ENCODE data around the gene LNPEP. TPM values are rescaled to one million over a fixed set of nuclear protein-coding genes. Genes with fewer than 3 reads are reported as not detected.

LNPEP gene
- total RNA-seq, 2 experiments from 2014 or later = 45.8 to 46.7 TPM

DNA sequence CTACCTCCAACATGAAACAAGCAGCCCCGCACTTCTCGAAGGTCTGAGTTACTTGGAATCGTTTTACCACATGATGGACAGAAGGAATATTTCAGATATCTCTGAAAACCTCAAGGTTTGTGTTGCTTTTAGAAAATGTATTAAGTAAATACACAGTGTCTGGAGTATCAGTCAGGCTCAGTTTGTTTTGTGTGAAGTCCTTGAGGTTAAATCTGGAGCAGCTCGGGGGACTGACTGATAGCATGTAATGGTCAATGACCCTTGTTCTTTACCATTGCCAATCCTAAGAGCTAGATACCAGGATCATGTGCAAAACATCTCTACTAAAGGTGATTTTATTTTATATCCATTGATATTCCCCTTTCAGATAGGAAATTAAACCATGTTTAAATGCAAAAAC is 26.9 kb upstream of the LNPEP start:
- no peak overlapping the region for H3K27ac Mint-ChIP-seq
- H3K36me3 Mint-ChIP-seq (ENCODE audit: low read depth) = peaks cover 45% of the 10 kb centered on the region
- intact Hi-C loops (cut with DNase I, micrococcal nuclease) = no loop called here
- POLR2A ChIA-PET = interaction anchor here (0.6 to 0.7 kb wide), 2 partner anchors 52 to 132 kb away, joined by 3 read pairs; no protein-coding TSS in a partner anchor
- H3K4me1 Mint-ChIP-seq = peaks cover 3% of the 10 kb centered on the region
- no peak overlapping the region for H3K4me3 Mint-ChIP-seq
- DNase-seq = no peak
- ATAC-seq = no peak
- CTCF ChIA-PET = interaction anchor here (0.6 to 0.7 kb wide), 2 partner anchors 20 to 1440 kb away, joined by 3 to 4 read pairs; no protein-coding TSS in a partner anchor
- no peaks in the 10 kb centered on the region for H3K9me3 Mint-ChIP-seq (ENCODE audit: low read depth)
- no peaks in the 10 kb centered on the region for H3K27me3 Mint-ChIP-seq

DNA sequence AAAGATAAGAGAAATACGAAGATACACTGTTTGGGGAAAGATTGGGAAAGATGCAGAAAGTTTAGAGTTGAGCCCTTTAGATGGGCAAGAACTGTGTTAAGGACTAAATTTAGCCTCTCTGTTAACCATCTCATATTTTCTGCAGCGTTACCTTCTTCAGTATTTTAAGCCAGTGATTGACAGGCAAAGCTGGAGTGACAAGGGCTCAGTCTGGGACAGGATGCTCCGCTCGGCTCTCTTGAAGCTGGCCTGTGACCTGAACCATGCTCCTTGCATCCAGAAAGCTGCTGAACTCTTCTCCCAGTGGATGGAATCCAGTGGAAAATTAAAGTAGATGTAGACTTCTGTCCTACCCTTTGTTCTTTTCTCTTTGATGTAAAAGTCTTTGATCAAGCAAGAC is 26.4 kb upstream of the LNPEP start:
- Mint-ChIP-seq H3K4me3 (no peak overlapping the region), H3K9me3 (ENCODE audit: low read depth) (no peaks in the 10 kb centered on the region), H3K4me1 (peaks cover 6% of the 10 kb centered on the region), H3K27me3 (no peaks in the 10 kb centered on the region), H3K27ac (no peak overlapping the region), H3K36me3 (ENCODE audit: low read depth) (peaks cover 45% of the 10 kb centered on the region)
- intact Hi-C loops (cut with DNase I, micrococcal nuclease) = no loop called here
- ChIA-PET CTCF (interaction anchor here (0.6 to 1.7 kb wide), 2 partner anchors 13 to 1440 kb away, joined by 4 to 6 read pairs; no protein-coding TSS in a partner anchor), POLR2A (interaction anchor here (0.7 kb wide), 1 partner anchor 132 kb away, joined by 3 read pairs; no protein-coding TSS in a partner anchor)
- DNase-seq = no peak
- ATAC-seq = no peak

DNA sequence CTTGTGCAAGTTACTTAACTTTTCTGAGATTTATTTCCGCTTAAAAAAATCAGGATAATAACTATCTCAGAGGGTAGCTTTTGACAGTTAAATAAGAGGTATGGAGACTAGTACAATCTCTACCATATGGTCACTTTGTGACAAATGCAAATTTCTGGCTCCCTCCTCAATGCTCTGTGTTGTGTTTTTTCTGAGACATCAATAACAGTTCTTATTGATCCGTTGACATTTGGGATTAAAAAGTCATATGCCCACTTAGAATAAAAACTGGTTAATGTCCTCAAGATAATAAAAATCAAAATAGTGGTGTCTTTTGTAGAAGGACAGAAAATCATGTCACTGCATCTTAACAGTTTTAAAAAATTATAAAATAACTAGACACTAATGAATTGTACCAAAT is 24.7 kb upstream of the LNPEP start:
- Mint-ChIP-seq H3K4me3 (no peak overlapping the region), H3K9me3 (ENCODE audit: low read depth) (no peaks in the 10 kb centered on the region), H3K27me3 (no peaks in the 10 kb centered on the region), H3K36me3 (ENCODE audit: low read depth) (peaks cover 45% of the 10 kb centered on the region), H3K27ac (no peak overlapping the region), H3K4me1 (peaks cover 6% of the 10 kb centered on the region)
- intact Hi-C loops (cut with DNase I, micrococcal nuclease) = no loop called here
- DNase-seq (no peak), ATAC-seq (no peak)
- POLR2A ChIA-PET = no interaction called here
- CTCF ChIA-PET = interaction anchor here (0.6 to 1.7 kb wide), 8 partner anchors 9 to 228 kb away, joined by 3 to 6 read pairs (median 4); no protein-coding TSS in a partner anchor

DNA sequence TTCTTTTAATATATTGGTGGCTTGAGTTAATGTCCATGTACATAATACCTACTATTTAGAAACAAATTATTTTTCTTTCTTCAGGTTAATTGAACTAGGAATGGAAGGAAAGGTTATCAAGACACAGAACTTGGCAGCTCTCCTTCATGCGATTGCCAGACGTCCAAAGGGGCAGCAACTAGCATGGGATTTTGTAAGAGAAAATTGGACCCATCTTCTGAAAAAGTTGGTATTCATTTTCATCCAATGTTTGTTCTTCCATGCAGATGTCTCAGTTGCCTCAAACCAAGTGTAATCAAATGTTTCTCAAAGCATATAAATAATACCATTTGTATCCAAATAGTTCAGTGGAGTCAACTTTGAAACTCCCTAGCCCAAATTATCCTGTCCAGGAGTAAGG is 22.6 kb upstream of the LNPEP start:
- ChIA-PET POLR2A (no interaction called here), CTCF (interaction anchor here (0.9 kb wide), 1 partner anchor 44 kb away, joined by 4 read pairs; no protein-coding TSS in a partner anchor)
- H3K4me3 Mint-ChIP-seq = no peak overlapping the region
- peaks cover 5% of the 10 kb centered on the region for H3K4me1 Mint-ChIP-seq
- intact Hi-C loops (cut with DNase I, micrococcal nuclease) = no loop called here
- no peak overlapping the region for H3K27ac Mint-ChIP-seq
- H3K9me3 Mint-ChIP-seq (ENCODE audit: low read depth) = no peaks in the 10 kb centered on the region
- H3K36me3 Mint-ChIP-seq (ENCODE audit: low read depth) = peaks cover 54% of the 10 kb centered on the region
- ATAC-seq = no peak
- no peaks in the 10 kb centered on the region for H3K27me3 Mint-ChIP-seq
- no peak for DNase-seq

DNA sequence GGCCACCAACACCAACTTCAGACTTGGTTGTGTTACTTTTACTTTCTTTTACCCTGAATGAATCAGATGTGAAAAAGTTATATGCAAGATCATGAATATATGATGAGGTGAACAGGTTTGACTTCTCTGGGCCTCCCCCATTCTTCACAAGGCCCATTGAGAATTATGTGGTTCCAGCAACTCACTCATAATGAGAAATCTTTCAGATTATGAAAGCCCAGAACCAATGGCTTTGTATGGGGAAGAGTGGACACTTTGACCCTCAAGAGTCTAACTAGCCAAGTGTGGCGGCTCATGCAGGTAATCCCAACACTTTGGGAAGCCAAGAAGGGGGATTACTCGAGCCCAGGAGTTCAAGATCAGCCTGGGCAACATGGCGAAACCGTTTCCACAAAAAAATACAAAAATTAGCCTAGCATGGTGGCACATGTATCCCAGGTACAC is 16.1 kb upstream of the LNPEP start:
- DNase-seq = peak; percentile 46

DNA sequence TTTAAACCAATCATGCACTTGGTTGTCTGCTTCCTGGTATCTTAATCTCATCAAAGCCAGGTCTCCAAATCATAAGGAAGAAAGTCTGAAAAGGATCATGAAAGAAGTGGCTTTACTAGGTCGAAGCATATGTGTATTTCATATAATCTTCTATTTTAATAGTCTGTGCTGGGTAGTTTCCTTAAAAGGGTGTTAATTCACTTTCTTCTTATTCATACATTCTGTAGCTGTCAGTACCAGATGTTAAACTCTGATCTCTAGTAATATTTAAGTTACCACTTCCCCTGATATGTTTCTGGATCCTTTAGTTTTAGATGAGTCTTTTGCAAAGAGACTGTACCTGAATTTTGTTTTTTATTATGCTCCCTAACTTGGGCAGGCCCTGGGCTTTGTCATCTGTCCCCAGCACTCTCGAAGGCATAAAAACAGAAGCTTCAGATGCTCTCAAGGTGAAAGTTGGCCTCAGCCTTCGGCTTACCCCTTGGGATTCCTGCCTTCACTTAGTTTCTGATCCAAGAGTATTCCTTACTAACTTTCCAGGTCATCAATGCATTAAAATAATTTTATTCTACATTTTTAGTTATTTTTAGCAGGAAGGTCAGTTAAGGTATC is 15.0 kb upstream of the LNPEP start:
- Mint-ChIP-seq H3K4me1 (peaks cover 57% of the 10 kb centered on the region), H3K36me3 (ENCODE audit: low read depth) (peaks cover 41% of the 10 kb centered on the region), H3K27me3 (no peaks in the 10 kb centered on the region), H3K4me3 (no peak overlapping the region), H3K27ac (no peak overlapping the region), H3K9me3 (ENCODE audit: low read depth) (no peaks in the 10 kb centered on the region)
- intact Hi-C loops (cut with DNase I, micrococcal nuclease) = no loop called here
- DNase-seq (no peak), ATAC-seq (no peak)
- ChIA-PET CTCF (interaction anchor here (0.5 to 1.3 kb wide), 3 partner anchors 11 to 45 kb away, joined by 3 to 4 read pairs (median 4); partner anchors contain the start of gene ERAP2), POLR2A (no interaction called here)

More for the DNA sequence above, 16.1 kb upstream of the LNPEP start:
- Mint-ChIP-seq H3K36me3 (ENCODE audit: low read depth) (peaks cover 45% of the 10 kb centered on the region), H3K27ac (peak overlapping the region; percentile 51), H3K4me1 (peaks cover 49% of the 10 kb centered on the region), H3K27me3 (no peaks in the 10 kb centered on the region), H3K9me3 (ENCODE audit: low read depth) (no peaks in the 10 kb centered on the region), H3K4me3 (no peak overlapping the region)
- POLR2A ChIA-PET = no interaction called here
- CTCF ChIA-PET = interaction anchor here (0.7 kb wide), 1 partner anchor 14 kb away, joined by 3 read pairs; no protein-coding TSS in a partner anchor
- intact Hi-C loops (cut with DNase I, micrococcal nuclease) = loop anchor here (1.0 kb wide), 4 partner anchors 15 to 176 kb away; no protein-coding TSS in a partner anchor
- peak; percentile 89 for ATAC-seq

DNA sequence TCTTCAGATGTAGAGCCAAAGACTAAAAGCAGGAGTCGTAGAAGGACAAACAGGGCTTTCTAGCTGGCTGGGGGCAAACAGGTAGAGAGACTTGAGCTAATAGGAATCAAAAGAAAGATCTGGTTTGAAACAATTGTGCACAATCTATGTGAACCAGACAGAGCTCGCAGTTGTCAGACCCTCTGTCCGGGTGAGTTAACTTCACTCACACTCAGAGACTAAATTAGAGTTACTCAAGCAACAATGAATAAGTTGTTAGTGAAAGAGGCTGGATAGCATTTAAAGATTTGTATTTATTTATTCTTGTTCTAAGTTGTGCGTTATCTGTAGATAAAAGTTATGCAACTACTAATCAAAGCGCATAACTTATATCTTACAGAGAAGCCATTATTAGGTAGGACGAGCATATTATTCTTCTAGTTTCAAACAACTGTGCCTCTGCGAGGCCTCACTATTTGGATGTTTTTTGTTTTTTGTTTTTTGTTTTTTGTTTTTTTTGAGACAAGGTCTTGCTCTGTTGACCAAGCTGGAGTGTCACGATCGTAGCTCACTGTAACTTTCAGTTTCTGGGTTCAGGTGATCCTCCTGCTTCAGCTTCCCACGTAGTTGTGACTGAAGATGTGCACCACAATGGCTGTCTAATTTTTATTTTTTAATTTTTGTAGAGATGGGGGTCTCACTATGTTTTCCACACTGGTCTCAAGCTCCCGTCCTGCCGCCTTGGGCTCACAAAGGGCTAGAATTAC is 13.2 kb upstream of the LNPEP start:
- POLR2A ChIA-PET = no interaction called here
- CTCF ChIA-PET = interaction anchor here (0.6 to 1.5 kb wide), 6 partner anchors 11 to 242 kb away, joined by 3 to 5 read pairs (median 3); no protein-coding TSS in a partner anchor
- H3K27me3 Mint-ChIP-seq = no peaks in the 10 kb centered on the region
- H3K27ac Mint-ChIP-seq = peak overlapping the region; percentile 58
- peaks cover 59% of the 10 kb centered on the region for H3K4me1 Mint-ChIP-seq
- DNase-seq = no peak
- no peak for ATAC-seq
- intact Hi-C loops (cut with DNase I, micrococcal nuclease) = no loop called here
- H3K9me3 Mint-ChIP-seq (ENCODE audit: low read depth) = no peaks in the 10 kb centered on the region
- no peak overlapping the region for H3K4me3 Mint-ChIP-seq
- H3K36me3 Mint-ChIP-seq (ENCODE audit: low read depth) = peaks cover 30% of the 10 kb centered on the region

DNA sequence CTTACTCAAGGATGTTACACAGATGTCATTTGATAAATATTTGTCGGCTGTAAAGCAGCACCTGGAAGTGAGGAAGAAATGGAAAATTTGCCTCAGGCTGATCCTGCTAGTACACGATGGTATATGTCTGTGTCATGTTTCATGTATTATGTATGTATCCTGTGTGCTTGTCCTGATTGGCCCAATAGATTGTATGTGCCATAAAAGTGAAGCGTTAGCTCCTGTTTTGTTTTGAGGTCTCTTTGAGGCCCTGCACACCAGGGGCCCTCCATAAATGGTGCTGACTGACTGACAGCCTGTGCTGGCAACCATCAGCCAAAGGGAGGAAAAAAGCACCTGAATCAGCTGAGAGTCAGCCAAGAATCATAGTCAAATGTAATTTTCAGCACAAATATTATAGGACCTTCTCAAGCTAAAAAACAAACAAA is 11.8 kb upstream of the LNPEP start:
- POLR2A ChIA-PET = interaction anchor here (0.6 to 1.0 kb wide), 2 partner anchors 48 to 171 kb away, joined by 3 read pairs; partner anchors contain the start of gene ERAP2
- Mint-ChIP-seq H3K9me3 (ENCODE audit: low read depth) (no peaks in the 10 kb centered on the region), H3K27me3 (no peaks in the 10 kb centered on the region), H3K27ac (peak overlapping the region; percentile 78), H3K4me3 (peak overlapping the region; percentile 12), H3K4me1 (peaks cover 62% of the 10 kb centered on the region), H3K36me3 (ENCODE audit: low read depth) (peaks cover 19% of the 10 kb centered on the region)
- CTCF ChIA-PET = interaction anchor here (0.6 to 1.8 kb wide), 7 partner anchors 9 to 55 kb away, joined by 3 to 9 read pairs (median 4); no protein-coding TSS in a partner anchor
- ATAC-seq (peak; percentile 60), DNase-seq (peak; percentile 45)
- intact Hi-C loops (cut with DNase I, micrococcal nuclease) = no loop called here

DNA sequence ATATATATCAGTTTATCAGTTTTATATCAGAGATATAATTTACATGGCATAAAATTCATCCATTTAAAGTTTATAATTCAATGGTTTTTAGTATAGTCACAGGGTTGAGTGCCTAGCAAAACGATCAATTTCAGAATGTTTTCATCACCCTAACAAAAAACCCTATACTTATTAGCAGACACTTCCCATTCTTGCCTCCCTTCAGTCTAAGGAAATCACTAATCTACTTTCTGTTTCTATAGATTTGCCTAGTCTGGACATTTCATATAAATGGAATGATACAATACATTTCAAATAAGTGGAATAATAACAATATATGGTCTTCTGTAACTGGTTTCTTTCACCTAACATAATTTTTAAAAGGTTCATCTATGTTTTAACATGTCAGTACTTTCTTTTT is 9.6 kb upstream of the LNPEP start:
- CTCF ChIA-PET = no interaction called here
- intact Hi-C loops (cut with DNase I, micrococcal nuclease) = no loop called here

DNA sequence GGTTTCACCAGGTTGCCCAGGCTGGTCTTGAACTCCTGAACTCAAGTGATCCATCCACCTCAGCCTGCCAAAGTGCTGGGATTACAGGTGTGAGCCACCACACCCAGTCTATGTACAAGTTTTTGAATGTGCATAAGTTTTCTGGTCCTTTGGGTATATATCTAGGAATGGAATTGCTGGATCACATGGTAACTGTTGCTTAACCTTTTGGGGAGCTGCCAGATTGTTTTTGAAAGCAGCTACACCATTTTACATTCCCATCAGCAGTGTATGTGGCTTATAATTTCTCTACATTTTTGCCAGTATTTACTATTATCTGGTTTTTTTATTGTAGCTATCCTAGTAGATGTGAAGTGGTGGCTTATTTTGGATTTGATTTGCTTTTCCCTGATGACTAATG is 8.9 kb upstream of the LNPEP start:
- POLR2A ChIA-PET = no interaction called here

More for the DNA sequence above, 9.6 kb upstream of the LNPEP start:
- Mint-ChIP-seq H3K27ac (no peak overlapping the region), H3K4me3 (no peak overlapping the region), H3K36me3 (ENCODE audit: low read depth) (peaks cover 11% of the 10 kb centered on the region), H3K9me3 (ENCODE audit: low read depth) (no peaks in the 10 kb centered on the region), H3K27me3 (no peaks in the 10 kb centered on the region), H3K4me1 (peaks cover 57% of the 10 kb centered on the region)
- ATAC-seq (no peak), DNase-seq (no peak)
- POLR2A ChIA-PET = no interaction called here

DNA sequence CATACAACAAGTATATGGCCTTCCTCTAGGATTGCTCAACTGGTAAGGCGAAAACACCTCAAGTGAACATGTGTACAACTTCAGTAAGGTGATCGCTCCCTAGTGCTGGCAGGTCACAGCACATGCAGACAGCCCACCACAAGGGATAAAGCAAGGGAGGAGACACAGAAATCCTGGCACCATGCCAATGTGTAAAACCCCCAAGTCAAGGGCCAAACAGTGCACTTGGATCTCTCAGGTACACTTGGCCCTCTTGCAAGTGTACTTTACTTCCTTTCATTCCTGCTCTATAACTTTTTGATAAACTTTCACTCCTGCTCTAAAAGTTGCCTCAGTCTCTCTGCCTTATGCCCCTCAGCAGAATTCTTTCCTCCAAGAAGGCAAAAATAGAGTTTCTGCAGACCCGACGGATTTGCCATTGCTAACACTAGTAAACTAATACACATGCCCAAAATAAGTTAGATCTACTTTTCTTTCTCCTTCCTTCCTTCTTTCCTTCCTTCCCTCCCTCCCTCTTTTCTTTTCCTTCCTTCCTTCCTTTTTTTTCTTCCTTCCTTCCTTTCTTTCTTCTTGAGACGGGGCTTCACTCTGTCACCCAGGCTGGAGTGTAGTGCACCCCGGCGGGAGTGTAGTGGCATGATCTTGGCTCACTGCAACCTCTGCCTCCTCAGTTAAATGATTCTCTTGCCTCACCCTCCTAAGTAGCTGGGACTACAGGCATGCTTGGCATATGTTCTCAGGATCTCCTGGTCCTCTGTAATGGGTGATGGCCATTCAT is 6.8 kb upstream of the LNPEP start:
- ATAC-seq (no peak), DNase-seq (no peak)
- H3K27me3 Mint-ChIP-seq = no peaks in the 10 kb centered on the region
- peaks cover 62% of the 10 kb centered on the region for H3K4me1 Mint-ChIP-seq
- intact Hi-C loops (cut with DNase I, micrococcal nuclease) = no loop called here
- ChIA-PET POLR2A (no interaction called here), CTCF (no interaction called here)
- H3K27ac Mint-ChIP-seq = no peak overlapping the region
- H3K4me3 Mint-ChIP-seq = no peak overlapping the region
- peaks cover 8% of the 10 kb centered on the region for H3K36me3 Mint-ChIP-seq (ENCODE audit: low read depth)
- no peaks in the 10 kb centered on the region for H3K9me3 Mint-ChIP-seq (ENCODE audit: low read depth)

More for the DNA sequence above, 8.9 kb upstream of the LNPEP start:
- Mint-ChIP-seq H3K9me3 (ENCODE audit: low read depth) (no peaks in the 10 kb centered on the region), H3K27me3 (no peaks in the 10 kb centered on the region), H3K4me3 (no peak overlapping the region), H3K36me3 (ENCODE audit: low read depth) (peaks cover 11% of the 10 kb centered on the region), H3K27ac (no peak overlapping the region), H3K4me1 (peaks cover 58% of the 10 kb centered on the region)
- intact Hi-C loops (cut with DNase I, micrococcal nuclease) = no loop called here
- ATAC-seq = no peak
- CTCF ChIA-PET = no interaction called here
- DNase-seq = no peak
